NCI-H1417 (cell line): ENCODE measurements around the gene FEZF2.

ENCODE experiments used
- DNase-seq, 3 experiments: peaks; one replicate each; lab custom pipeline; 2025; lab: John Stamatoyannopoulos, UW

The FEZF2 gene

GRCh38 chr3:62332017-62332416 lies 41.3 kb downstream of the FEZF2 start:
- no peak for DNase-seq

- DNase-seq: no peak
These were observed 43.4 kb downstream of the FEZF2 start for GRCh38 chr3:62329971-62330370.

DNA sequence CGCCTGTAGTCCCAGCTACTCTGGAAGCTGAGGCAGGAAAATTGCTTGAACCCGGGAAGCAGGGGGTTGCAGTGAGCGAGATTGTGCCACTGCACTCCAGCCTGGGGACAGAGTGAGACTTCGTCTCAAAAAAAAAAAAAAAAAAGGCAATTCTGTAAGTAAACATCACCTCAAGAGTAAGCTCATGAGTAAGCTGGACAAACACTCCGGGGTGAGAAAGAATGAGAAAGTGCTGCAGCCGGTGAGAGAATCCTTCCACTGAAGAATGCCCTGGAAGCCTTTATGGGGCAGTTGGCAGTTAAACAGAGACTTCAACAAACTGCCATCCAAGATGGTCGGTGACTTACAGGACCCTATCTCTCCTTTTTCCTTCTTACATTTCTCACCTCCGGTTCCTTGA lies 47.5 kb downstream of the FEZF2 start:
- DNase-seq: no peak

GRCh38 chr3:62323241-62323640 lies 50.1 kb downstream of the FEZF2 start:
- DNase-seq: no peak
